ENCODE results near the gene TMEM63C.

Gene TMEM63C

GRCh38 chr14:77284066-77284465 lies 102.5 kb downstream of the TMEM63C start:
- DNase-seq, result no peak

GRCh38 chr14:77284466-77284865 lies 102.9 kb downstream of the TMEM63C start:
- no peak for DNase-seq

- DNase-seq, result no peak
These were observed 105.0 kb downstream of the TMEM63C start for GRCh38 chr14:77286576-77286975.

GRCh38 chr14:77290705-77291104 lies 109.1 kb downstream of the TMEM63C start:
- DNase-seq, result no peak

GRCh38 chr14:77296155-77296554 lies 114.6 kb downstream of the TMEM63C start:
- no peak for DNase-seq

- no peak for DNase-seq
These were observed 115.3 kb downstream of the TMEM63C start for GRCh38 chr14:77296906-77297305.

- no peak for DNase-seq
These were observed 118.2 kb downstream of the TMEM63C start for GRCh38 chr14:77299771-77300170.

GRCh38 chr14:77301103-77301502 lies 119.5 kb downstream of the TMEM63C start:
- DNase-seq, result peak; percentile 80

GRCh38 chr14:77302926-77303325 lies 121.3 kb downstream of the TMEM63C start:
- peak; percentile 68 for DNase-seq

GRCh38 chr14:77303417-77304156 lies 122.0 kb downstream of the TMEM63C start:
- DNase-seq, result peak; percentile 60

GRCh38 chr14:77305696-77306095 lies 124.1 kb downstream of the TMEM63C start:
- no peak for DNase-seq

GRCh38 chr14:77306416-77306815 lies 124.8 kb downstream of the TMEM63C start:
- DNase-seq, result no peak

GRCh38 chr14:77306851-77307496 lies 125.4 kb downstream of the TMEM63C start:
- no peak for DNase-seq
